HG02798 (cell line): ENCODE data around the gene FAM193B.
A peak's percentile ranks its signal among the peaks of the same experiment; 100 is the strongest.
"Not testable (repeated sequence)": the region's sequence is repeated elsewhere in the genome, so short reads cannot be mapped to it uniquely, and the experiment has no call there.

ENCODE experiments used
- ATAC-seq: cut with Tn5 transposase; IDR thresholded peaks from one replicate; pipeline ENCODE4 v1.9.1; 2021; ENCODE audit warnings: mild to moderate bottlenecking; ENCODE audit not compliant: unreplicated experiment, poor library complexity

The FAM193B gene

GRCh38 chr5:177588413-177588909 is 34.1 kb upstream of the FAM193B start:
- no peak for ATAC-seq

- ATAC-seq = no peak
Measured at GRCh38 chr5:177578316-177578715, 24.0 kb upstream of the FAM193B start.

- ATAC-seq = no peak
Measured at GRCh38 chr5:177576169-177576568, 21.8 kb upstream of the FAM193B start.

GRCh38 chr5:177575488-177575887 is 21.1 kb upstream of the FAM193B start:
- no peak for ATAC-seq

- ATAC-seq = no peak
Measured at GRCh38 chr5:177569894-177570293, 15.5 kb upstream of the FAM193B start.

- no peak for ATAC-seq
Measured at GRCh38 chr5:177568326-177568725, 14.0 kb upstream of the FAM193B start.

- no peak for ATAC-seq
Measured at GRCh38 chr5:177565046-177565445, 10.7 kb upstream of the FAM193B start.

GRCh38 chr5:177559446-177559941 is 5.1 kb upstream of the FAM193B start:
- not testable (repeated sequence) for ATAC-seq

- ATAC-seq = no peak
Measured at GRCh38 chr5:177557796-177558195, 3.4 kb upstream of the FAM193B start.

GRCh38 chr5:177557041-177557647 is 2.8 kb upstream of the FAM193B start:
- ATAC-seq = no peak

- ATAC-seq = no peak
Measured at GRCh38 chr5:177555665-177556064, 1.3 kb upstream of the FAM193B start.

- no peak for ATAC-seq
Measured at GRCh38 chr5:177555228-177555627, 865 bp upstream of the FAM193B start.

GRCh38 chr5:177553671-177554429 is 513 bp downstream of the FAM193B start:
- ATAC-seq = peak; percentile 37

GRCh38 chr5:177552839-177553455 is 1.4 kb downstream of the FAM193B start:
- no peak for ATAC-seq

- ATAC-seq = no peak
Measured at GRCh38 chr5:177550122-177550521, 4.2 kb downstream of the FAM193B start.

GRCh38 chr5:177548495-177548894 is 5.9 kb downstream of the FAM193B start:
- ATAC-seq = no peak

GRCh38 chr5:177547736-177548135 is 6.6 kb downstream of the FAM193B start:
- ATAC-seq = no peak

GRCh38 chr5:177546258-177546741 is 8.1 kb downstream of the FAM193B start:
- ATAC-seq = no peak

GRCh38 chr5:177545487-177546257 is 8.7 kb downstream of the FAM193B start:
- no peak for ATAC-seq

GRCh38 chr5:177542816-177543465 is 11.4 kb downstream of the FAM193B start:
- ATAC-seq = no peak
